Measurements from ENCODE around the gene RBMS3. TPM values are rescaled to one million over a fixed set of nuclear protein-coding genes. Genes with fewer than 3 reads are reported as not detected.

The RBMS3 gene
- total RNA-seq, 2 donors from 2014 or later = 2.8 to 9.6 TPM

DNA sequence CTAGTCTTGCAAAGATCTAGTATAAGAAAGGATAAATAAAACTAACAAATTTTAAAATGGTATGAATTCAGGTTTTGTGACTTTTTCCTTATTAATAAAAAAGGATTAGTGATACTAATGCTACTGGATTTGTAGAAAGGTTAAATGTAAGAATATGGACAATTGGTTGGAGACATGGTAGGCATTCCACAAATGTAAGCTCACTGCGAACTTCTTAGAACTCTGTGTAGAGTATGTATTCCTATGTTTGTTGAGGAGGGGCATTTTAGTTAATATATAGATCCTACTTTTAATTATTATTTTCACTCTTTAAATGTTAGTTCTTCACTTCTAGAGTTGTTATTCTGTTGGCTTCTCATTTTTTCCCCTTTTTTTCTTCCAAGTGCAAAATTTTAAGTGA lies 414.3 kb downstream of the RBMS3 start:
- peak overlapping the region; percentile 42 for H3K27ac ChIP-seq
- H3K9me3 ChIP-seq = no peaks in the 10 kb centered on the region
- TF ChIP-seq CTCF (IDR thresholded peaks at IDR 0.05) = no peak
- DNase-seq = no peak
- H3K36me3 ChIP-seq = no peaks in the 10 kb centered on the region
- no peak overlapping the region for H3K4me3 ChIP-seq
- no peaks in the 10 kb centered on the region for H3K4me1 ChIP-seq
- intact Hi-C loops (cut with DNase I) = no loop called here
- H3K27me3 ChIP-seq = no peaks in the 10 kb centered on the region
- H3K9ac ChIP-seq (ENCODE audit: low read depth in 2 of 2, low read length in 2 of 2) = no peak overlapping the region

GRCh38 chr3:29695643-29696198 lies 414.9 kb downstream of the RBMS3 start:
- Histone ChIP-seq H3K9me3 (no peaks in the 10 kb centered on the region), H3K27me3 (no peaks in the 10 kb centered on the region), H3K36me3 (no peaks in the 10 kb centered on the region), H3K9ac (ENCODE audit: low read depth in 2 of 2, low read length in 2 of 2) (no peak overlapping the region), H3K4me3 (no peak overlapping the region), H3K27ac (peak overlapping the region; percentile 42), H3K4me1 (no peaks in the 10 kb centered on the region)
- no peak for TF ChIP-seq CTCF (IDR thresholded peaks at IDR 0.05)
- DNase-seq = no peak
- intact Hi-C loops (cut with DNase I) = no loop called here

DNA sequence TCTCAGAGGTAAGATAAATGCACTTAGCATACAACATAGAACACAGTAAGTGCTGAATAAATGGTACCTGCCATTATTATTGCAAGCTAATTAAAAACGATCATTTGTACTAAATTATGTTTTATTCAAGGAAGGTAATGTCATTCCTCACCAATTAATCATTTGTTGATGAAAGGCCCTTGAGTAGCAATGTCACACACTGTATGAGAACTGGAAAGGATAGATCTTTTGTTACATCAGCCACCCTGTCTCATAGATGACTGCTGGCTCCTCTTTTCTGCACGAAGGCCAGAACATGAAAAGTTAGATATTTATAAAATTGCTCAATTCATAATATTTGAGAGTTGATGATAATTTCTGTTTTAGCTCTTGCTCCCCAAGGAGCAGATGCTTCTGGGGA lies 415.4 kb downstream of the RBMS3 start:
- no peaks in the 10 kb centered on the region for H3K27me3 ChIP-seq
- H3K4me3 ChIP-seq = no peak overlapping the region
- H3K9ac ChIP-seq (ENCODE audit: low read depth in 2 of 2, low read length in 2 of 2) = no peak overlapping the region
- H3K27ac ChIP-seq = peak overlapping the region; percentile 42
- no peak for DNase-seq
- H3K4me1 ChIP-seq = no peaks in the 10 kb centered on the region
- no peak for TF ChIP-seq CTCF (IDR thresholded peaks at IDR 0.05)
- intact Hi-C loops (cut with DNase I) = no loop called here
- H3K9me3 ChIP-seq = no peaks in the 10 kb centered on the region
- H3K36me3 ChIP-seq = no peaks in the 10 kb centered on the region

DNA sequence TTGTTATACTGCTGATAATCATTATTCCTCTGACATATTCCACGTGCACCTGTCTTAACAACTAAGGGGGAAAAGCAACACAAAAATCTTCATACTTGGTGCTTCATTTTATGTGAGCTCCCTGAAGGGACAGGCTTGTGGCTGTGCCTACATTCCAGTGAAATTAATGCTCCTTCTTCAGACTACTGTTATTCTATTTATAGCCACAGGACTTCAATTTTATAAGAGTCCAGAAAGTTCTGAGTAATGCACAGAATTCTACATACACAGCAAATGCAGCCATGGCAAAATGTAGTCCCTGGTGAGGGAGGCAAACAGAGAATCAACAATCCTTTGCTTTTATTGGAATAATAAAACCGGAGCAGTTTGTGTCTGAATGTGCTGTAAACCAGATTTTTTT lies 417.1 kb downstream of the RBMS3 start:
- DNase-seq = no peak
- Histone ChIP-seq H3K9ac (ENCODE audit: low read depth in 2 of 2, low read length in 2 of 2) (no peak overlapping the region), H3K27me3 (no peaks in the 10 kb centered on the region), H3K4me1 (no peaks in the 10 kb centered on the region), H3K36me3 (no peaks in the 10 kb centered on the region), H3K9me3 (no peaks in the 10 kb centered on the region), H3K27ac (no peak overlapping the region), H3K4me3 (no peak overlapping the region)
- TF ChIP-seq CTCF (IDR thresholded peaks at IDR 0.05) = no peak
- intact Hi-C loops (cut with DNase I) = no loop called here

DNA sequence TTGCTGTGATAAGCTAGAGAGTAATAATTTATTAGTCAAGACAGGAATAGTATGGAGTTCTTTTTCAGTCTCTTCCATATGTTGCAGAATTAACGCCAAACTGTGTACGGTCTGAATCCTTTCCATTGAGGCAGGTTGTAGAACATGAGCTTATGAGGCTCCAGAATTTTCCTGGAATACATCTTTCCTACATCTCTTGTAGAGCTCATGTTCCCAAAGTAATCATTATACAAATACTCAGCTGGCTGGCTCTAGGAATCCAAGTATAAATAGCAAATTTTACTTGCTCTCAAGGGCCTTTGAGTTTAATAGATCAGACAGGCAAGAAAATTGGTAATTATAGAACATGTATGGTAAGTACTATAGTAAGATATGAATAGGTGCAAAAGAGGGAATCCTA lies 419.4 kb downstream of the RBMS3 start:
- no peaks in the 10 kb centered on the region for H3K9me3 ChIP-seq
- no peak overlapping the region for H3K27ac ChIP-seq
- no peaks in the 10 kb centered on the region for H3K36me3 ChIP-seq
- H3K27me3 ChIP-seq = no peaks in the 10 kb centered on the region
- no peak for DNase-seq
- intact Hi-C loops (cut with DNase I) = no loop called here
- TF ChIP-seq CTCF (IDR thresholded peaks at IDR 0.05) = no peak
- no peak overlapping the region for H3K9ac ChIP-seq (ENCODE audit: low read depth in 2 of 2, low read length in 2 of 2)
- no peaks in the 10 kb centered on the region for H3K4me1 ChIP-seq
- no peak overlapping the region for H3K4me3 ChIP-seq

All from colonic mucosa (tissue), 4 donors.